Measurements from ENCODE around the gene SERTAD1.
"Not testable (repeated sequence)": the region's sequence is repeated elsewhere in the genome, so short reads cannot be mapped to it uniquely, and the experiment has no call there.

The SERTAD1 gene
- total RNA-seq: 38.4 to 109 reads per million in 2 donors

GRCh38 chr19:40425450-40426287 is at the start of gene SERTAD1:
SERTAD1 (minus strand) TSS chr19:40425992; CDS start chr19:40423546, 2,446 bp downstream.
- DNase-seq: peak; percentile 100

- DNase-seq: no peak
Measured at GRCh38 chr19:40474737-40475136, 48.9 kb upstream of the SERTAD1 start.

- no peak for DNase-seq
Measured at GRCh38 chr19:40472516-40472915, 46.7 kb upstream of the SERTAD1 start.

- DNase-seq: no peak
Measured at GRCh38 chr19:40471111-40471510, 45.3 kb upstream of the SERTAD1 start.

- DNase-seq: no peak
Measured at GRCh38 chr19:40469011-40469410, 43.2 kb upstream of the SERTAD1 start.

- peak; percentile 16 for DNase-seq
Measured at GRCh38 chr19:40466985-40467734, 41.4 kb upstream of the SERTAD1 start, which contains the start of gene SPTBN4. SPTBN4 (plus strand) TSS chr19:40467001; CDS start chr19:40472622, 5,621 bp downstream.

GRCh38 chr19:40466219-40466984 is 40.6 kb upstream of the SERTAD1 start:
- DNase-seq: peak; percentile 58

- peak; percentile 100 for DNase-seq
Measured at GRCh38 chr19:40465557-40466218, 39.9 kb upstream of the SERTAD1 start, which contains the start of gene BLVRB. BLVRB (minus strand) TSS chr19:40465745; CDS start chr19:40465688, 57 bp downstream.

GRCh38 chr19:40465025-40465556 is 39.3 kb upstream of the SERTAD1 start:
- DNase-seq: no peak

- DNase-seq: peak; percentile 71
Measured at GRCh38 chr19:40464059-40465024, 38.5 kb upstream of the SERTAD1 start.

GRCh38 chr19:40463587-40464037 is 37.8 kb upstream of the SERTAD1 start:
- DNase-seq: not testable (repeated sequence)

GRCh38 chr19:40461669-40462221 is 36.0 kb upstream of the SERTAD1 start:
- DNase-seq: no peak

GRCh38 chr19:40460185-40460584 is 34.4 kb upstream of the SERTAD1 start:
- no peak for DNase-seq

GRCh38 chr19:40458597-40458974 is 32.8 kb upstream of the SERTAD1 start:
- no peak for DNase-seq

- DNase-seq: no peak
Measured at GRCh38 chr19:40457953-40458596, 32.3 kb upstream of the SERTAD1 start.

- no peak for DNase-seq
Measured at GRCh38 chr19:40457048-40457447, 31.3 kb upstream of the SERTAD1 start.

GRCh38 chr19:40453943-40454342 is 28.2 kb upstream of the SERTAD1 start:
- not testable (repeated sequence) for DNase-seq

- DNase-seq: no peak
Measured at GRCh38 chr19:40453151-40453735, 27.5 kb upstream of the SERTAD1 start.

- DNase-seq: no peak
Measured at GRCh38 chr19:40452016-40452415, 26.2 kb upstream of the SERTAD1 start.

Measured in T-helper 9 cell (primary cell).